Measurements from ENCODE around the gene RPL31. TPM values are rescaled to one million over a fixed set of nuclear protein-coding genes. Genes with fewer than 3 reads are reported as not detected.

RPL31 gene
- total RNA-seq, 2 experiments from 2014 or later, result 1,127 to 1,501 TPM

DNA sequence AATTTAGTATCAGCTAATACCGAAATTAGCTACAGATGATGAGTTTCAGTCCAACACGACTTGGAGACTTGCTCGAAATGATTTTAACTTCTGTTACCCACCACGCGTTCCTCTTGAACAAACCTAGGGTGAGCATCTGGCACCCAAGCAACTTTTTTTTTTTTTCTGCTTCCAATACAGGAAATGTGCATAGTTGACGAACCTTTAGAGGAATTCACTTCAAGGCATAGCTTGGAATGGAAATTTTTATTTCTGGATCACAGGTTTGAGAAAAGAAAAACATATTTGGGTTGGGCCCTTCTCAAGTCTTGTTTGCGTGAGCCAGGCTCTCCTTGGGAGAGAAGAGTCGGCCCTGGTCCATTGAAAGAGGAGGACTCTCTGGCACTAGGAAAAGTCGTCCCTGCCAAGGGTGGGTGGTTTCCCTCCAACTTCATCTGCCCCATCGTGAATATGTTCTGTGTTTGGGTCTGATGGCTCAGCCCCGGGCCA, 37.4 kb upstream of the RPL31 start:
- no peaks in the 10 kb centered on the region for H3K9me3 Mint-ChIP-seq
- peaks cover 9% of the 10 kb centered on the region for H3K4me1 Mint-ChIP-seq
- no peak overlapping the region for H3K27ac Mint-ChIP-seq
- POLR2A ChIA-PET, result no interaction called here
- no peaks in the 10 kb centered on the region for H3K36me3 Mint-ChIP-seq (ENCODE audit: low read depth)
- DNase-seq, result no peak
- no peaks in the 10 kb centered on the region for H3K27me3 Mint-ChIP-seq
- H3K4me3 Mint-ChIP-seq, result no peak overlapping the region
- CTCF ChIA-PET, result interaction anchor here (0.7 kb wide), 2 partner anchors 98 to 290 kb away, joined by 3 to 5 read pairs; no protein-coding TSS in a partner anchor

DNA sequence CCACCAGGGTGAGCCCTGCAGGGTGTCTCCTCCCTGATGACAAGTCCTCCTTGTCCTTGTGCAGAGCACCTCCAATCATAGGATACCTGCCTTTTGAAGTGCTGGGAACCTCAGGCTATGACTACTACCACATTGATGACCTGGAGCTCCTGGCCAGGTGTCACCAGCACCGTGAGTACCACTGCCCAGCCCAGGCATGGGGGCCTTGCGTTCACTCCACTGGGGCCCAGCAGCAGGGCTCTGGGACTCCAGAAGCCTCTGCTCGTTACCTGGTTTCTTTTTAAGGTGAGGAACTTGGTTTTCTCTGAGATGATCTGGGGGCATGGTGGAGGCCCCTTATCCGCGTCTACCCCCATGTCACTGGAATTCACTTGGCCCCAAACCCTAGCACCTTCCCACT, 36.5 kb upstream of the RPL31 start:
- Mint-ChIP-seq H3K4me1 (peaks cover 9% of the 10 kb centered on the region), H3K27ac (no peak overlapping the region), H3K36me3 (ENCODE audit: low read depth) (no peaks in the 10 kb centered on the region), H3K4me3 (no peak overlapping the region), H3K27me3 (no peaks in the 10 kb centered on the region), H3K9me3 (no peaks in the 10 kb centered on the region)
- CTCF ChIA-PET, result no interaction called here
- DNase-seq, result no peak
- POLR2A ChIA-PET, result no interaction called here

DNA sequence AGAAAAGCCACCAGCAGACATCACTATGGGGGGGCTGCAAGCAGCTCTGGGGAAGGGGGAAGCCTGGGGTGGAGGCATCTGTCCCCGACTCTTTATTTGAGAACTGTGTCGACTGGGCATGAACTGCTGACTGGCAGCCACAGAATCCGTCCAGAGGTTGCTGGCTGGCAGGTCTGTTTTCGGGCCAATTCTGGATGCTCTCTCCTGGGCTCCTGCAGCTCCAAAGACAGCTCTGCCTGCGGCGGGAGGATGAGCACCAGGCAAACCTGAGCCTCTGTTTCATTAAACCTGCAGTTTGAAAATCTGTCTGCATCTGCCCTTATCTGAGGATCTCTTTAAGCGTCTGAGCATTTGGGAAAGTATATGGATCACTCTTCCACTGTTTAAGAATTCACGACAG, 34.4 kb upstream of the RPL31 start:
- DNase-seq, result no peak
- CTCF ChIA-PET, result no interaction called here
- Mint-ChIP-seq H3K4me3 (no peak overlapping the region), H3K36me3 (ENCODE audit: low read depth) (no peaks in the 10 kb centered on the region), H3K27me3 (no peaks in the 10 kb centered on the region), H3K4me1 (peaks cover 9% of the 10 kb centered on the region), H3K9me3 (no peaks in the 10 kb centered on the region), H3K27ac (no peak overlapping the region)
- POLR2A ChIA-PET, result no interaction called here

DNA sequence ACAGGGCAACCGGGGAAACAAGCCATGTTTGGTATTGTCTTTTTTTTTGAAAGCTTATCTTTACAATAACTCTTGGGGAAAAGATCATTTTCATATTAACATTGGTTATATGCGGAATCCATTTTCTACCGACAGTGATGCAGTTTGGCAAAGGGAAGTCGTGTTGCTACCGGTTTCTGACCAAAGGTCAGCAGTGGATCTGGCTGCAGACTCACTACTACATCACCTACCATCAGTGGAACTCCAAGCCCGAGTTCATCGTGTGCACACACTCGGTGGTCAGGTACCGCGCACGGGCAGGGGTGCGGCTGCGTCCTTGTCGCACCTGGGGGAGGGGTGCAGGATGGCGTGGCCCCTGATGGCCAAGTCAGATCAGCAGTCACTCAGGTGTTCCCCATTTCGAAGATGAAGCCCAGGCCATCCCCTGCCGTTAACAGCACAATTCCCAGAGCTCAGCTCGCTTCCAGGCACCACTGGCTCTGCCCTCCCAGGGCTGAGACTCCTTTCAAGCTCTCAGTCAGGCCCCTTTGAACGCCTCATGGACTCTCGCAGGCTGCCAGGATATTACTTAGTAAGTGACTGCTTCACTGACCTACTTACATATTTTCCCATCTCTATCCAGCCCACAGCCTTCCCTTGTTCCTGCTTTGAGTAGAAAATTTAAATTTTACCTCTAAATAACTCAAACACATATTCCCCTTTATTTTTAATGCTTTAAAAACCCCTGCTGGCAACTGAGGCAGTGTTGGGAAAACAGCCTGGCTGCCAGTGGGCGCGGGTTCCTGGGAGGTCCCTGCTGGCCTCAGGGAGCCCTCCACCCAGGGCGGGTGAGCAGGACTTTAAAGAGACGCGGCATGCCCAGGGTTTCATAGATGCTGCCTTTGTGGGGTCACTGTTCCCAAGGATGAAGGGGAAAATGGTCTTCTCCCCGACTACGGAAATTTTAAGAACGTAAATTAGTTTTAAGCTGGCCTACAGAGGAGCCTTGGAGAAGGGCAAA, 33.6 kb upstream of the RPL31 start:
- no peaks in the 10 kb centered on the region for H3K27me3 Mint-ChIP-seq
- POLR2A ChIA-PET, result no interaction called here
- no peaks in the 10 kb centered on the region for H3K36me3 Mint-ChIP-seq (ENCODE audit: low read depth)
- CTCF ChIA-PET, result no interaction called here
- no peak overlapping the region for H3K4me3 Mint-ChIP-seq
- no peak for DNase-seq
- H3K4me1 Mint-ChIP-seq, result peaks cover 9% of the 10 kb centered on the region
- H3K27ac Mint-ChIP-seq, result no peak overlapping the region
- H3K9me3 Mint-ChIP-seq, result no peaks in the 10 kb centered on the region

DNA sequence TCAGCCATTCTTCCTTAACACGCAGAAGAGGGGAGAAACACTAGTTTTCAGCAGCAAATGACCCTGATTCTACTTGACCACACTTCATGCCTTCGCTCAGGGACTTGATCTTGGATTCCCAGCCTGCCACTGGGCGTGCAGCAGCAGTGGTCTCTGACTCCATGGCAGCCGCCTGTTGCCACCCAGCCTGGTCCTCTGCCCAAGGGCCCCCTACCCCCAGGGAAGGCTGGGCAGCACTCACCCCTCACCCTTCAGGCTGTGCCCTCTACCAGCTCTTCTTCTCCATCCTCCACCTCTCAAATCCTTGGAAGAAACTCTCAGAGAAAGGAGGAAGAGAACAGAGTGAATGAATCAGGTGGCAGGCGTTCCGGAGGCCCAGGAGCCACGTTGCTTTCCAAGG, 32.1 kb upstream of the RPL31 start:
- ChIA-PET POLR2A (no interaction called here), CTCF (no interaction called here)
- Mint-ChIP-seq H3K27me3 (no peaks in the 10 kb centered on the region), H3K9me3 (no peaks in the 10 kb centered on the region), H3K4me3 (no peak overlapping the region), H3K27ac (no peak overlapping the region), H3K4me1 (no peaks in the 10 kb centered on the region), H3K36me3 (ENCODE audit: low read depth) (no peaks in the 10 kb centered on the region)
- DNase-seq, result no peak

DNA sequence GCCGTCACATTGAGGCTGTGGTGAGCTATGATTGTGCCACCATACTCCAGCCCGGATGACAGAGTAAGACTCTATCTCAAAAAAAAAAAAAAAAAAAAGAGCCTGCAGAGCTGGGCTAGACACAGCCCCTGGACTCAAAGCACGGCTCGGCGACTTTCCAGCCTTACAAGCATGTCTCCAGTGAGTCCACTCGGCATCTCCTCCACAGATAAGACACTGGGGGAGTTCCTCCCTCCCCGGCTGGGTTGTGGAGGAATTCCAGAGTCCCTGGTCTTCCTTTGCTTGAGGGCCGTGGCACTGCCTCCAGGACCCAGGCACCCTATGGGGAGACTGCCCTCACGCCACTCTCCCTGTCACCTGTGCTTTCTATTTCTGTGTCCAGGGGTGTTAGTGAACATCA, 30.9 kb upstream of the RPL31 start:
- H3K4me3 Mint-ChIP-seq, result no peak overlapping the region
- no peaks in the 10 kb centered on the region for H3K4me1 Mint-ChIP-seq
- H3K36me3 Mint-ChIP-seq (ENCODE audit: low read depth), result no peaks in the 10 kb centered on the region
- CTCF ChIA-PET, result interaction anchor here (1.1 kb wide), 1 partner anchor 16 kb away, joined by 3 read pairs; no protein-coding TSS in a partner anchor
- H3K27me3 Mint-ChIP-seq, result no peaks in the 10 kb centered on the region
- POLR2A ChIA-PET, result no interaction called here
- H3K9me3 Mint-ChIP-seq, result no peaks in the 10 kb centered on the region
- no peak overlapping the region for H3K27ac Mint-ChIP-seq
- DNase-seq, result no peak

DNA sequence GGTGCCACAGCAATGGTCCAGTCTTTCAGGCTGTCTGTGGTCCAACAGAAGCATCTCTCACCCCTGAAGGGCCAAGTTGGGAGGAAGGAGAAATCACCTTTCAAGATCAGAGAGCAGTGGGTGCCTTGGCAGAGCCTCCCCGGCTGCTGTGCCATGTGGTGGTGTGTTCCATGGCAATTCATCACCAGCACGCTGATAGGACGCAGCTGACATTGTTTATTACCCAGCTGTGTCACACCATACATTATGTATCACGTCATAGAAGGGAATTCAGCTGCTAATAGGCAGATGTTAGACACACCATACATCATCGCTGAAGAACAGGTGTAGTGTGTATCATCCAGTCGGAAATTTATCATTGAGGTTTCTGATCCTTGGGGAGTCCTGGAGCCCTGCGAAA, 29.6 kb upstream of the RPL31 start:
- no peak for DNase-seq
- H3K36me3 Mint-ChIP-seq (ENCODE audit: low read depth), result no peaks in the 10 kb centered on the region
- H3K4me1 Mint-ChIP-seq, result no peaks in the 10 kb centered on the region
- POLR2A ChIA-PET, result no interaction called here
- H3K27ac Mint-ChIP-seq, result no peak overlapping the region
- CTCF ChIA-PET, result no interaction called here
- no peak overlapping the region for H3K4me3 Mint-ChIP-seq
- H3K9me3 Mint-ChIP-seq, result no peaks in the 10 kb centered on the region
- H3K27me3 Mint-ChIP-seq, result no peaks in the 10 kb centered on the region

DNA sequence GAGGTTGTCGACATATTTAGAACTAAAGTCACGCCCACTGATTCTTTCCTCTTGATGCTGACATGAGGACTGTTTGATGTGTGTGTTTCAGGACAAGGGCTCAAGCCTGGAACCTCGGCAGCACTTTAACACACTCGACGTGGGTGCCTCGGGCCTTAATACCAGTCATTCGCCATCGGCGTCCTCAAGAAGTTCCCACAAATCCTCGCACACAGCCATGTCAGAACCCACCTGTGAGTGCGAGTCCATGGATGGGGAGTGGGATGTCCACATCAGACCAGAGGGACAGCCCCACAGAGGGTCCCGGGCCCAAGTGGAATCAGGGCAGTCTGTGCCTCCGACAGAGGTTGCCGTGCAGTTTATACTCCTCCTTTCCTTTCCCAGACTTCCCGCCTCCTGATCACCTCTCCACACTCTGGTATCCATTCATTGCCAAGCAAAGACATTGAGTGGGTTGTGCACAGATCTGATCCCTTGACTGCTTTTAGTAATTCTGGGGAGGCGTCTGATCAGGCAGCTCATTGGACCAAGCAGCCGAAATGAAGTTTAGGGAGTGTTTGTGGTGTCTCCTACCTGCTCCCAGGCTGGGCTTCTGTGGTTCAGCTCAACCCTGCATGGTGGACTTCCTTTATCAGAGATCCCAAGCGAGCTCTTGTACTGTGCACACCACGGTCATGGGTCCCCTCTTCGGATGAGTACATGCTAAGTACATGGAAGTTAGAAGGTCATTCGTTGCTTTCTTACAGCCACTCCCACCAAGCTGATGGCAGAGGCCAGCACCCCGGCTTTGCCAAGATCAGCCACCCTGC, 27.2 kb upstream of the RPL31 start:
- CTCF ChIA-PET, result no interaction called here
- Mint-ChIP-seq H3K4me1 (no peaks in the 10 kb centered on the region), H3K4me3 (no peak overlapping the region), H3K36me3 (ENCODE audit: low read depth) (no peaks in the 10 kb centered on the region), H3K9me3 (no peaks in the 10 kb centered on the region), H3K27me3 (no peaks in the 10 kb centered on the region), H3K27ac (no peak overlapping the region)
- POLR2A ChIA-PET, result no interaction called here
- no peak for DNase-seq

DNA sequence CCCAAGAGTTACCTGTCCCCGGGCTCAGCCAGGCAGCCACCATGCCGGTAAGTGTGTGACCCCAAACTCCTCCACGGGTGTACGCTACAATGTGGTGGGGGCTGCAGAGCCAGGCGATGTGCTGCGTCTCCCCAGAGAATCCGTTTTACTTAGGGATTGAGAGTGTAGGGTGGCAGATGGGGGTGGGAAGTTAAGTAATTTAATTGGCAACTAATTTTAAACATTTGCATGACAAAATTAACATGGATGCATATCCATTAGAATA, 26.6 kb upstream of the RPL31 start:
- POLR2A ChIA-PET, result no interaction called here
- CTCF ChIA-PET, result no interaction called here
- DNase-seq, result no peak
- H3K27me3 Mint-ChIP-seq, result no peaks in the 10 kb centered on the region
- no peaks in the 10 kb centered on the region for H3K36me3 Mint-ChIP-seq (ENCODE audit: low read depth)
- H3K9me3 Mint-ChIP-seq, result no peaks in the 10 kb centered on the region
- no peak overlapping the region for H3K27ac Mint-ChIP-seq
- H3K4me3 Mint-ChIP-seq, result no peak overlapping the region
- no peaks in the 10 kb centered on the region for H3K4me1 Mint-ChIP-seq

DNA sequence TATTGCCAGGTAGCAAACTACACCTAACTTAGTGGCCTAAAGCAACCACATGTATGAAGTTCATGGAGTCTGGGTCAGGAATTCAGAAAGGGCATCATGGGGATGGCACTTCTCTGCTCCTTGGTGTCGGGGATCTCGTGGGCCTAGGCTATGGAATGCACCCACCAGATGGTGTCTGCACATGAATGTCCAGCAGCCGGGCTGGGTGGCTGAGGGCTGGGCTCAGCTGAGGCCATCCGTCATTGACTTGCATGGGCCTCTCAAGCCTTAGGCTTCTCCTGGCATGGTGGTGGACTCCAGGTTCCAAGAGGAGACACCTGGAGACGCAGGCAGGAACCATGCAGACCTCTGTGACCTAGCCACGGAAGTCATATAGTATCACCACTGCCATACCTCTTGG, 26.0 kb upstream of the RPL31 start:
- H3K27ac Mint-ChIP-seq, result no peak overlapping the region
- no peaks in the 10 kb centered on the region for H3K9me3 Mint-ChIP-seq
- no peaks in the 10 kb centered on the region for H3K4me1 Mint-ChIP-seq
- no peaks in the 10 kb centered on the region for H3K27me3 Mint-ChIP-seq
- H3K4me3 Mint-ChIP-seq, result no peak overlapping the region
- no peak for DNase-seq
- ChIA-PET POLR2A (no interaction called here), CTCF (no interaction called here)
- no peaks in the 10 kb centered on the region for H3K36me3 Mint-ChIP-seq (ENCODE audit: low read depth)

DNA sequence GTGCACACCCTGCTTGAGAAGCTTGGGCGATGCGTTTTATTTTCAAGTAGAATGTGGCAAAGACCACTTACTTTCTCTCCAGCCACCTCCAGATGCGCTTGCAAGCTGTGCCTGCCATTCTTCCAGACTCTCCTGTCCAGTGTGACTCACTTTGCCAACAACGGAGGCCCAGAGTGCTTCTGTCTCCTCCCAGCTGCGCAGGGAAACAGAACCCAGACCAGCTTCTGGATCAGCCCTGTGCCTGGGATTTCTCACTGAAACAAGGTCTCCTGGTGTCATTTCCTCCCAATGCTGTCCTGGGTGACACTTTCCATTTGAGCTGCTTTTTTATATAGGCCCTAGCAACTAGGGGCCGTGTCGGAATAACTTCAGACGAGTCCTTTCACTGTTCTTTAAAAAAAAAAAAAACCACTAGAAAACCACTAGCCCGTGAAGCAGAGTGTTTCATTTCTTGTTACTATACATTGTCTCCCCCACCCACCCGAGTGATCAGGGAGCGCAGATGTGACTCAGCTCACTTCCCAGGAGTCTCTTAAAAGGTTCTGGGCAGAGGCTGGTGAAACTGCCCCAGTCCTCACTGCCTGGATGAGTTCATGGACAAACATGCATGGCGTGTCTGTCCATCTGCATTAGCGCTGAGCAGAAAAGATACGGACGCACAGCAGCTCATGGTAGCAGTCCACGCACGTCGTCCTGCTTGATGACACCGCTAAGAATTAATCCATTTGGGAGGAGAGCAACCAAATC, 25.3 kb upstream of the RPL31 start:
- no peaks in the 10 kb centered on the region for H3K27me3 Mint-ChIP-seq
- no peaks in the 10 kb centered on the region for H3K4me1 Mint-ChIP-seq
- POLR2A ChIA-PET, result no interaction called here
- no peak overlapping the region for H3K4me3 Mint-ChIP-seq
- CTCF ChIA-PET, result interaction anchor here (1.1 kb wide), 1 partner anchor 33 kb away, joined by 3 read pairs; no protein-coding TSS in a partner anchor
- H3K9me3 Mint-ChIP-seq, result no peaks in the 10 kb centered on the region
- no peaks in the 10 kb centered on the region for H3K36me3 Mint-ChIP-seq (ENCODE audit: low read depth)
- DNase-seq, result no peak
- H3K27ac Mint-ChIP-seq, result no peak overlapping the region

DNA sequence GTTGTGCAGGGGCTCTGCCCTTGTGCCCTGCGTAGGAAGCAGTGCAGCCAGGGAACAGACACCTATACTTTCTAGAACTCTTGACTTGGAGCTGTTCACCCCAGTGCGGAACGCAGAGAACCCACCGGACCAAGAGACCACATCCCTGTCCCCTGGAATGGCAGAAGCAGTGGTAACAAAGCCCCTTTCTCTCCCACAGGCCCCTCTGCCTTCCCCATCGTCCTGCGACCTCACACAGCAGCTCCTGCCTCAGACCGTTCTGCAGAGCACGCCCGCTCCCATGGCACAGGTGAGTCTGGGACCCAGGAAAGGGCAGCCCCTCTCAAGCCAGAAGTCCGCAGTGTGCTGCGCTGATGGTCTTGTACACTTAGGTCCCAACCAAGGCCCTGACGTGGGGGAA, 24.6 kb upstream of the RPL31 start:
- Mint-ChIP-seq H3K4me1 (no peaks in the 10 kb centered on the region), H3K36me3 (ENCODE audit: low read depth) (no peaks in the 10 kb centered on the region), H3K4me3 (no peak overlapping the region), H3K9me3 (no peaks in the 10 kb centered on the region), H3K27me3 (no peaks in the 10 kb centered on the region), H3K27ac (no peak overlapping the region)
- POLR2A ChIA-PET, result no interaction called here
- no peak for DNase-seq
- CTCF ChIA-PET, result interaction anchor here (1.1 kb wide), 1 partner anchor 32 kb away, joined by 3 read pairs; no protein-coding TSS in a partner anchor

DNA sequence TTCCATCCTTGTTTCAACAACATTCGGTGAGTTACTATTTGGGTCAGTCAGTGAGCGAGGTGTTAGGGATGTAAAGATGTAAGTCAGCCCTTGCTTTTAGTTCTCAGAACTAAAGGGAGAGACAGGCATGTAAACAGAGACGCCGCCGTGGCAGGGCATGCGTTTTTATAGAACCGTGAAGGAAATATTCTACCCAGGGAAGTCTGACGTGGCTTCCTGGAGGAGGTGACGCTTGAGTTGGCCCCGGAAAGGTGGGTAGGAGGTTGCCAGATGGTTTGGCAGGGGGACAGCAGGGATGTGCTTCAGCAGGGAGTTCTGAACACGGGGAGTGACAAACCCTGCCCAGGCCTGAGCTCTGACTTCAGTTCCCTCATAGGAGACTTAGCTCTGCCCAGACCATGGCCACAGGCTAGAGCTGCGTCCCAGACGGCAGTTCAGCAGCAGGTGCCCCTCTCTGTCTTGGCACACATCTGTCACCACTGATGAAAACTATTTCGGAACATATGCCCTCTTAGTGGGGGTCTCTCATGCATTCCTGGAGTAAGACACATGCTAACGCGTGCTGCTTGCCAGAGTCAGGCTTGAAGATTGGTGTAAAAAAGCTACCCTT, 23.4 kb upstream of the RPL31 start:
- Mint-ChIP-seq H3K27me3 (no peaks in the 10 kb centered on the region), H3K27ac (no peak overlapping the region), H3K4me3 (no peak overlapping the region), H3K9me3 (no peaks in the 10 kb centered on the region), H3K4me1 (no peaks in the 10 kb centered on the region), H3K36me3 (ENCODE audit: low read depth) (no peaks in the 10 kb centered on the region)
- POLR2A ChIA-PET, result no interaction called here
- CTCF ChIA-PET, result no interaction called here
- no peak for DNase-seq

Data from activated CD4-positive, alpha-beta T cell treated with anti-CD3 and anti-CD28 coated beads, Interleukin-2, amount 10 ng/mL, durations not matched to agents 7 days and 5 days (primary cell).